ENCODE measurements around the gene CD302. TPM values are rescaled to one million over a fixed set of nuclear protein-coding genes. Genes with fewer than 3 reads are reported as not detected.

The CD302 gene
- total RNA-seq, 1 experiment from 2014 or later: 3.3 TPM

- no TSS peak for BruUV-seq (replicated peaks)
- no peaks in the 10 kb centered on the region for H3K9me3 ChIP-seq (ENCODE audit: control insufficient read depth, insufficient read depth, low read depth, low read length)
- intact Hi-C loops (cut with micrococcal nuclease; ENCODE audit: unreplicated experiment): no loop called here
- TF ChIP-seq TCF7L2 (IDR thresholded peaks at IDR 0.05; ENCODE audit: low read depth, low read length): no peak
- no peak for TF ChIP-seq POLR2AphosphoS5 (IDR thresholded peaks at IDR 0.05; ENCODE audit: low read depth, low read length)
- TF ChIP-seq REST (IDR thresholded peaks at IDR 0.05; ENCODE audit: insufficient read depth in 1 of 2, low read depth in 2 of 2, low read length in 1 of 2): no peak
- TF ChIP-seq SIN3A (IDR thresholded peaks at IDR 0.05; ENCODE audit: borderline replicate concordance, insufficient read depth, low read depth, low read length): no peak
- no peak for TF ChIP-seq CTCF (IDR thresholded peaks at IDR 0.05)
- CTCF ChIA-PET: no interaction called here
- H3K4me1 ChIP-seq (ENCODE audit: control insufficient read depth, insufficient read depth, low read length): no peaks in the 10 kb centered on the region
- ATAC-seq (no peak), DNase-seq (ENCODE audit: low read depth, low spot score) (no peak)
- no peak overlapping the region for H3K27ac ChIP-seq (ENCODE audit: low read length)
- H3K27me3 ChIP-seq (ENCODE audit: control insufficient read depth, insufficient read depth, low read length): no peaks in the 10 kb centered on the region
- in situ Hi-C loops (cut with HindIII; ENCODE audit: low pct_unique_long_range_greater_than_20kb, low sequenced_read_pairs): no loop called here
- POLR2A ChIA-PET: no interaction called here
- no peak overlapping the region for H3K4me3 ChIP-seq (ENCODE audit: low read depth in 2 of 2, low read length in 2 of 2)
- H3K36me3 ChIP-seq (ENCODE audit: control insufficient read depth, insufficient read depth, low read length): peaks cover 17% of the 10 kb centered on the region
Observed at GRCh38 chr2:159735648-159736047, 62.4 kb downstream of the CD302 start.

- in situ Hi-C loops (cut with HindIII; ENCODE audit: low pct_unique_long_range_greater_than_20kb, low sequenced_read_pairs) (no loop called here), intact Hi-C loops (cut with micrococcal nuclease; ENCODE audit: unreplicated experiment) (no loop called here)
- DNase-seq (ENCODE audit: low read depth, low spot score) (no peak), ATAC-seq (no peak)
- CTCF ChIA-PET: no interaction called here
- Histone ChIP-seq H3K4me1 (ENCODE audit: control insufficient read depth, insufficient read depth, low read length) (no peaks in the 10 kb centered on the region), H3K27me3 (ENCODE audit: control insufficient read depth, insufficient read depth, low read length) (no peaks in the 10 kb centered on the region), H3K4me3 (ENCODE audit: low read depth in 2 of 2, low read length in 2 of 2) (no peak overlapping the region), H3K27ac (ENCODE audit: low read length) (no peak overlapping the region), H3K9me3 (ENCODE audit: control insufficient read depth, insufficient read depth, low read depth, low read length) (no peaks in the 10 kb centered on the region), H3K36me3 (ENCODE audit: control insufficient read depth, insufficient read depth, low read length) (peaks cover 27% of the 10 kb centered on the region)
- POLR2A ChIA-PET: interaction anchor here (0.6 kb wide), 1 partner anchor 24 kb away, joined by 3 read pairs; no protein-coding TSS in a partner anchor
- no TSS peak for BruUV-seq (replicated peaks)
- TF ChIP-seq CTCF (IDR thresholded peaks at IDR 0.05) (no peak), TCF7L2 (IDR thresholded peaks at IDR 0.05; ENCODE audit: low read depth, low read length) (no peak), SIN3A (IDR thresholded peaks at IDR 0.05; ENCODE audit: borderline replicate concordance, insufficient read depth, low read depth, low read length) (no peak), REST (IDR thresholded peaks at IDR 0.05; ENCODE audit: insufficient read depth in 1 of 2, low read depth in 2 of 2, low read length in 1 of 2) (no peak), POLR2AphosphoS5 (IDR thresholded peaks at IDR 0.05; ENCODE audit: low read depth, low read length) (no peak)
Observed at GRCh38 chr2:159728629-159729028, 69.4 kb downstream of the CD302 start.
